Stimulated activated CD4-positive, alpha-beta T cell treated with anti-CD3 and anti-CD28 coated beads, Interleukin-2, amount 100 ng/mL, for 48 hours (primary cell): Measurements from ENCODE around the gene ARHGAP12.

ENCODE experiments used
- DNase-seq, 2 donors: peaks; one replicate each; pipeline ENCODE4 v3.0.0-alpha.2; 2020

ARHGAP12 gene

DNA sequence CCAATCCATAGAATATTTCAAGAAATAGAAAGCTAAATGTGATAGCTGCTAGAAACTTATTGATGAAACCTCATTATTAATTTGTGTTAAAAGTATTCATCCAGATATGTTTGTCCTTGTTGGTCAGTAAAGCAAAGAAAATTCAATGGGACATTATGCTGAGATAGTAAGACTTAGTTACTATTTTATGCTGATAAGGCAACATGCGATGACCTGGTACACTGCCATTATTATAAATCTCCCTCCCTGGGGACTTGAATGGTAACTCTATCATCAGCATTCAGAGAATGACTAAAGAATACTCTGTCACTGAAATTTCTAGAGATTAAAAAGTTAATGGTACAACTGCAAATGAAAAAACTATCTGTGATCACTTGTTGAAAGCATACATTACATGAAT, 54.9 kb downstream of the ARHGAP12 start:
- DNase-seq, result no peak

DNA sequence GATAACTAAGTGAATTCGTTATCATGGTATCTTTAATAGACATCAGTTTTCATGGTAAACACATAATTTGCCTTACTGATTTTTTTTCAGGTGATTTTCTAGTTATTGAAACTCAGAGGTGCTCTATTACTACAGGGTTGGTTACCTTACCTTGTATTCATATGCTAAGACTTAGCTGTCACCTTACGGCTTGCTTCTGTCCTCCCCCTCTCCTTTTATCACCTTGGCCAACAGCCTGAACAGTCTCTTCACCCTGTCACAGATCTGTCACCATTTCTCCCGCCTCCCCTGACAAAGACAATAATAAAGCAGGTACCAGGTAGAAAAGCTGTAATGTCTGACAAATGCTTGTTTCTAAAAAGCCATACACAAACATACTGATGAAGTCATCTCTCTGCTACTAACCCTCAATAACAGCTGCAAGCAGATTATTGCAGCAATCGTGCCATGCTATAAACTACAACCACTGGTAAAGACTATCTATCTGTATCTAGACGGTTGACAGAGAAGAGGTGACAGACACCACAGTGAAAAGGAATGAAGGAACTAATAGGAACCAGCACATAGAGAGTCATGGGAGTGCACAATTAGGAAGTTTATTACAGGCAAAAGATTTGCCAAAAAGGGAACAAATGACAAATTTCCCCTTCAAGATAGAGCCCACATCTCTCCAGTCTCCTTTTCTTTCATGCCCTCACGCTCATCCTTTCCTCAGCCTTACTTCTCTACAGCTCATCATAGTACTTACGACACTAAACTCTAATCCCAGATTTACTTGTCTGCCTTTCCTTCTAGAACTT, 57.2 kb downstream of the ARHGAP12 start:
- DNase-seq, result no peak

DNA sequence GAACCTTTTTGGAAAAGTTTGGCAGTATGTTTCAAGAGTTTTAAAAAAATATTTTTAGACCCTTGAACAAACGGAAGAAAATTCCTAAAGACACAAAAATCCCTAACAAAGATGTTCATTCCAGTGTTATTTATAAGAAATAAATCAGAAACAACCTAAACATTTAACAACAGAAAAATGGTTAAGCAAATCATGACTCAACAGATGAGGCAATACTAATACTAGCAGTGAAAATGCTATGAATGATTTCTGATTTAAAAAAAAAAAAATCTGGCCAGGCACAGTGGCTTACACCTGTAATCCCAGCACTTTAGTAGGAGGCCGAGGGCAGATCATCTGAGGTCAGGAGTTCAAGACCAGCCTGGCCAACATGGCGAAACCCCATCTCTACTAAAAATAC, 61.0 kb downstream of the ARHGAP12 start:
- no peak for DNase-seq

DNA sequence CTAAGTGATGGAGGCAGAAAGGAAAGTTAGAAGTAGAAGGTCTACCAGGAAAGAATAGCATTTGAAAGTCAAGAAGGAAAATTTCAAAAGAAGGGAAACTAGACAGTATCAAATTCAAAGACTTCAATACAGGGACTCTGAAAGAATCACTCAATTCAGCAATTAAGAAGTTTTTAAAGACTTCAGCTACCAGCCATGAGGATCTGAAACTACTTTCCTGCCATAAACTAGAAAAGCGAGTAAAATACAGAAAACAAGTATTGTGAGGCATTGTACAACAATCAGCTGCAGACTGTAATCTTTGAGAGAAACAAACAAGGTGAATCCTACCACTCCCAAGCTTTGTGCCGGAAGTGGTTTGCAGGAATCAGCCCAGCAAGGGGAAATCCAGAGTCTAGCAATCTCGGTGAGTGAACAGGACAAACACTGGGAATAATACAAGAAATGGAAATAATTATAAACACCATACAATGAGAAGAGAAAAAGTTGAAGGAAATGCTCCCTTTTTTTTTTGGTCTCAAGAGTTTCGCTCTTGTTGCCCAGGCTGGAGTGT, 62.4 kb downstream of the ARHGAP12 start:
- DNase-seq, result no peak

DNA sequence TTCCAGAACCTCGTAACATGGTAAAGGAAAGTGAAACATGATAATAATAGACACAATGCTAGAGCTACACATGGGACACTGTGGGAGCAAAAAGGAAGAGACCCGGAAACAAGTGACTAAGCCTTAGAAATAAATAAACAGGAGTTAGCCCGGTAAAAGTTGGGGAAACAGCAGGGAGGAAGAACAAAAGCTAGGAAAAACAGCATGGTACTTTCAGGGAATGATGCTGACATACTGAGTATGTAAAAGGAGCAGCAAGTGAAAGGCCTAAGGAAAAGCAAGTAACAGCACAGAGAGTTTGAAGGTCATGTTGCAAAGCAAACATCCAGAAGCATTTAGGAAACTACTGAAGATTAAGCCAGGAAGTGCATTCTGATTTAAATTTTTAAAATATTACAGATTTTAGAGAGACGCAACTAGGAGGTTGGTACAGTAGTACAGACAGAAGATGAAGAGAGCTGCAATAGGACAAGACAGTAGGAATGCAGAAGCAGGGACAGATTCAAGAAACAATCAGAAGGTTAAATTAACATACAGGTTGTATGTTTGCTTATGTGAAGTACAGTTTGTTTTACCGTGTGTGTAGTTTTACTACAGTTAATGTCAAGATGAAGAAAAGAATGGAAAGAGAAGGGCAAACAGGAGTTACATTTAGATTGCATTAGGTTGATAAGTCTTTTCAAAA, 63.7 kb downstream of the ARHGAP12 start:
- no peak for DNase-seq

DNA sequence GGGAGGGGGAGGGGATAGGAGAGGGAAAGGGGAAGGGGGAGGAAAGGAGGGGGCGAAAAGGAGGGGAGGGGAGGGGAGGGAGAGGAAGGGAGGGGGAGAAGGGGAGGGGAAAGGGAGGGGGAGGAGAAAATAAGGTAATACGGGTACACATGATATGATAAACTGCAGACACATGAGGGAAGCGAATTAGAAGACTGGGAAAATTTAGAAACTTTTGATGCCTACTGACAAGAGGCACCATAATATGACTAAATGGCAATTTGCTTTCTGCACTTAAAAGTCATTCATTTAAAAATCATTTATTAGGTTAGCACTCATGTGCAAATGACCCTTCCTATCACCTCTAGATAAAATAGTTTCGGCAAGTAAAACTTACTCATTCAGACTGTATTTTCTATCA, 73.6 kb downstream of the ARHGAP12 start:
- no peak for DNase-seq

DNA sequence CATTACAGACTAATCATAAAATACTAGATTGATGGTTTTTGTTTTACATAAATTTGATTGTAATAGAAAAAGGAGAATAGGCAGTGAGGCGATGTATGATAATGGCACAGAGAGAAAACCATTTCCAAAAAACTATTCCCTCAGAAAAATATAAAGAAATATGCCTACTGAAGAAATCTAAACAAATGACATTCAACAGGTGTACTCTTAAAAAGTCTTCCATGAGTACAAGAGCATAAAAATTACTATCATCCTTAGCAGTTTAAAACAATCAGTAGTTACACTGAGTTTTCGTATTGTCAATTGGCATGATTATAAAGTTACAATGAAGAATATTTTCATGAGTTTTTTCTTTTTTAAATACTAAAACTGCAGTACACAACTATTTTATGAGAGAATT, 75.0 kb downstream of the ARHGAP12 start:
- no peak for DNase-seq

DNA sequence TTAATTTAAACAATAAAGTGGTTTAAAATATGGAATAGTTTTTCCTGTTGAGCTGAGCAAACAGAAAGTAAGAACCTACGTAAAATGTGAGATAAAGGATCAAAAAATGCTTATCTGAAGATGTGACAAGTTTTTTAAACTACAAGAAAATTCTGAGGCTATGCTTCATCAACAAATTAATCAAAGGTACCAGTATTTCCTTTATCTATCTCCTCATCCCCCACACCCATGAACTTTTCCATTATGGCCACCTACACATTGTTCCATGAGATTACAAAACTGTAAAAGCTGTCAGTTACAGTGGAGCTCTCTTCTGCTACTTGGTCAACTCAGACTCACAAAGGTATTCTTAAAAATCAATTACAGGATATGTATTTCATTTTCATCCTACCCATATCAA, 77.4 kb downstream of the ARHGAP12 start:
- DNase-seq, result no peak

DNA sequence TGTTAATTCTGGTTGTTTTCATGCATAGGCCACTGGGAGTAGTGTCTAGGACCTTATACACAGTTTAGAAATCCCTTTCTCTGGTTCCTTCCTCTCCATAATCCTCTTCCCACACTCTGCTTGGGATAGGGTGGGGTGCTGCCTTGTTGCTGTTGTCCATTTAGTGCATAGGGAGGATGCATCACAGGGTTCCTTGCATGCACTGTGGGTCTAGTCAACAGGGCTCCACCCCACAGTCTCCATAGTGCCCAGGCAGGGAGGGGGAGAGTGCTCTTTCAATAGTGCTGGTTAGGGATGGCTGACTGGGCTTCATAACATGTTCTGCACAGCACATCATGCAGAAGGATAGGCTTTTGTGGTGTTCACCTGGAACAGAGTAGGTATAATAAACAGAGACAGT, 81.1 kb downstream of the ARHGAP12 start:
- DNase-seq, result no peak

DNA sequence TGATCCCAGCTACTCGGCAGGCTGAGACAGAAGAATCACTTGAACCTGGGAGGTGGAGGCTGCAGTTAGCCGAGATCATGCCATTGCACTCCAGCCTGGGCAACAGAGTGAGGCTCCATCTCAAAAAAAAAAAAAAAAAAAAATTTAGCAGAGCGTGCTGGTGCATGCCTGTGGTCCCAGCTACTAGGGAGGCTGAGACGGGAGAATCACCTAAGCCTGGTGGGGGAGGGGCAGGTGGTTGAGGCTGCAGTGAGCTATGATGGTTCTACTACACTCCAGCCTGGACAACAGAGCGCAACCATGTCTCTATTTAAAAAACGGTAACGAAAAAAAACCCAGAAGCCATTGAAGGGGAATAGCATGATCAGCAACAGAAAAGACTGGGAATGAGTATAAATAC, 89.9 kb downstream of the ARHGAP12 start:
- no peak for DNase-seq

DNA sequence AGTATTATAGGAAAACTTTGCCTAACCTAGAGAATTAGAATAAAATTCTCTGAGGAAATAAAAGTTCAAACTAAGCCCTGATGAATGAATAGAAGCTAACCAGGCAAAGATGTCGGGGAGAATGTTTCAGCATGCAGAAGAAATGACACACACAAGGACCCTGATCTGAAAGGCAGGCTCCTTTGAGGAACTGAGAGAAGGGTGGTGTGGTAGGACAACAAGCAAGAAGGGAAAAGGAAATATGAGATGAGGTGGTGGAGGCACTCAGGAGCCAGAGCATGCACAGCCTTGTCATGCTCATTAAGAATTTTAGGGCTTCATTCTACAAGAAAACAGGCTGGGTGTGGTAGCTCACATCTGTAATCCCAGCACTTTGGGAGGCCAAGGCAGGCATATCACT, 90.6 kb downstream of the ARHGAP12 start:
- no peak for DNase-seq

DNA sequence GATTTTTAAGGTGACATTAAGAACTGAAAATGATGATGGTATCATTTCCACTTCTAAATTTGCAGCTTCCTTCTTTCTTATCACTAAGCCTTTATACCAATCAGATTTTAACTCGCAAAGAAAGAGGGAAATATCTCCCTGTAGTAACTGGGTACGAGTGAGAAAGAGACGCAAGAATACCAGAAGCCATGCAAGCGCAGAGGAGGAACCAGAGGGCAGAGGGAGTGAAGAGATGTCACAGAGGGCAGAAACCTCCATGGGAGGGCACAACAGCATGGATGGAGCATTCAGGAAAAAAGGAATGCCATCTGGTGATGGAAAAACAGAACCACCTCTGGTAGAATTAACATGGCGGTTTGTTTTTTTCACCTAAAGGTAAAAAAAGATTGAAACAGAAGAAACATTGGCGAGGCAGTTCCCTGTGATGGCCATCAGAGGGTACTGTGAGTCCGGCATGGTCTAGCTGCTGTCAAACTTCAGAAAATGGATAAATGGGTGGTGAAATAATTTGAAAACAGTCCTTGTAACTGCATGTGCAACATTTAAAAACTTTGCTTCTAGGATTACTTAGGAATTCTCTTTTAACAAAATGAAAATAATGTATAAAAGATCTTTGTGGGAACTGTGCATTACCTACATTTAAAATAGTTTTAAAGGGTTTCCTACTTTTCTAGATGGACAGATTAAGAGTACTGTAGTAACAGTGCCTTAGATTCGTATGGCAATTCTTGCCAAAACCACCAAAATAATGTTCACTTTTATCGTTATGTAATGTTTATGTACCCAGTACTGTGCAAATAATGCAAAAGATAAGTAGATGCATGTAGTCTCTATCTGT, 91.8 kb downstream of the ARHGAP12 start:
- DNase-seq, result no peak

DNA sequence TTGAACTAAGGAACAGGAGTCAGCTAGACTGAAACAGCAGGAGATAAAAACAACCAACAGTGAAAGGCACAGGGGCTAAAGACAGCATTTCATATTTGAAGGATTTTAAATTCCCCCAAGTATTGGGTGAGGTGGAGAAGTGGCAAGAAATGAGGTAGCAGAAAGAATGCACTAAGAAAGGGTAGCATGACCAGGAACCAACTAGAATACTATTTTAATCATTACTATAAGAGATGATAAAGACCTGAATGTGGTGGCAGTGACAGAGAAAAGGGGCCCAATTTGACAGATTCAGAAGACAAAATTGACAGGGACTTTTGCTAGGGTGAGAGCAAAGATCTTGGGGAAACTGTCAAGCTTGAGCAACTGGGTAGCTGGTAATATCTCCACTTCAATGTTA, 94.9 kb downstream of the ARHGAP12 start:
- no peak for DNase-seq

DNA sequence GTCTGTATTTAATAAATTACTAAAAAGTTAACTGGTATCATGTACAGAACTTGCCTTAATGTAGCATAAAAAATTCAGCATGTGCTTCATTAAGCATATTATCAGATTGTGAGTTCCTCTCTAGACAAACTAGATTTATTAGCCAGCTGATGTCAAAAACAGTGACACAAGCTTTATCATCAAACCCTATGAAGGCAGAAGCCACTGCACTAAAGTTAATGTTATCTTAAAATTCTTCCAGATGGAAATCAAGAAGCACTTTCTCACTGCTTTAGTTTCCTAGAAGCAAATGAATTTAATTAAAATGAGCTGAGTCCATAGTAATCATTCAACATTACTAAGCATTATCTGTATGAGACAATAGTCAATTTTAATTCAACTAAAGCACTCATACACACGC, 96.4 kb downstream of the ARHGAP12 start:
- no peak for DNase-seq

DNA sequence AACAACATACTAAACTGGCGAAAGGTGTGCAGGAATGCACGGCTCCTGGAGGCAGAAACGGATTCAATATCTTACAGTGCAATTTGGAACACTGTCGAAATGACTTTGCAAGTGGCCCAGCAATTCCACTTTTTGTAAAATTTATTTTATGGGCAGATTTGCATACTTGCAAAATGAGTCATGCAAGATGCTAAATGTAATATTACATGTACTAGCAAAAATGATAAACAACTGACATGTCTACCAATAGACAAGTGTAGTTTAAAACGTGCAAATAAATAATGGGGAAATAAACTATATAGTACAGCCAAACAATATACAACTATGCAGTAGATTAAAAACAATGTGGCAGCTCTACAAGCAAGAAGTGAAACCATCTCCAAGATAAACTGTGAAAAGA, 97.7 kb downstream of the ARHGAP12 start:
- no peak for DNase-seq

DNA sequence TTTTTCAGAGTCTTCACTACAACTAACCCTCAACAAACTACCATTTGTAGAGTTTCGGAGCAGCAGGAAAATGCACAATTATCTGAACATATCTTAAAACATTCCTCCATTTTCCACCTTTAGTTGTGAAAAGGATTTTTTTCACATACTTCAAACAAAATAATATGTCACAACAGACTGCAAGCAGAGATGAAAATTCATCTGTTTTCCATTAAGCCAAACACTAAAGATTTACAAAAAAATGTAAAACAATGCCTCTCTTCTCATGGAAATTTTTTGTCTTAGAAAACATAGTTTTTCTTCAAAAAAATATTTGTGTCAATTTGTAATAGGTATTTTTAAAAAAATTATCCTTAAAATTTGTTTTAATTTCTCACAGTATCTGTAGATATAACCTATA, 98.9 kb downstream of the ARHGAP12 start:
- DNase-seq, result no peak

DNA sequence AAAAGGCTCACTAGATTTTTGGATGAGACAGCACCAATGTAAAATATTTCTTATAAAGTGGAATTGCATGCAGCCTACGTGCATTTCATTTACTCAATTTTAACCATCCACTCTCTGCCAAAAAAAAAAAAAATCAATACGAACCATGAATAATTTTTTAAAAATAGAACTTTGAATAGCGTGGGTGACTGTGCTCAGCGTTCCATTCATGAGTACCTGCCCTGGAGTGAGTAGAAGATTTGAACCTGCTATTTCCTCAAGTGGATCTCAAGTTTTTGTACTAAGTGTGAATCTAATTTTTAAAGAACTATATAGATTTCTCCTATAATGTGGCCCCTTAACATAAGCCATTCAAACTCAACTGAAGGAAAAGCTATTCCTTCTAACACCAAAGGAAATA, 105.3 kb downstream of the ARHGAP12 start:
- DNase-seq, result no peak

DNA sequence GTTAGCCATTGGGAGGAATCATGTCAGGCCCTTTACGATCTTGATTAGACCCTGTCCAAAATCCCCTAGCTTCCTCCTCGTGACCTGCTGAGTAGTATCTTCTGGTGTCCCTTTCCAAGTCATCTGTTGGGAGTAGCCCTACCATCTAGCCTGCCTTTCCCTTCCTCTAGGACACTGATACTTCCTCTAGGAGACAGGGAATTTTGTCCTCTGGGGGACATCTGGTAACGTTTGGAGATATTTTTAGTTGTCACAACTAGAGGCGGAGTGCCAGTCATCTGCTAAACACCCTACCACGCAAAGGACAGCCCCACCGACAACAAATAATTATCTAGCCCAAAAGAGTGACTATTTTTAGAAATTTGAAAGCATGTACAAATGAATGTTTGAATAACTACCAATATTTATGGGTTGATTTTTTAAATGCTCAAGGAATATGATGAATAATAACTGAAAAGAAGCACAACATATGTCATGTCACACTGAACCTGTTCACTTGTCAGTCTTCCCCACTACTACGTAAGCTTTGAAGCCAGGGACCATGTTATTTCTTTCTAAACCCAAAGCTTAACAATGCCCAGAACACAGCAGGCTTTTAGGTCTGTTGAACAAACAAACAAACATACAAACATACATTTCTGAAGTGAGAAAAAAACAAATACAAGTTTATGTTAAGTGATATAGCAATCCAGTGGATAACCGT, 105.9 kb downstream of the ARHGAP12 start:
- DNase-seq, result no peak

DNA sequence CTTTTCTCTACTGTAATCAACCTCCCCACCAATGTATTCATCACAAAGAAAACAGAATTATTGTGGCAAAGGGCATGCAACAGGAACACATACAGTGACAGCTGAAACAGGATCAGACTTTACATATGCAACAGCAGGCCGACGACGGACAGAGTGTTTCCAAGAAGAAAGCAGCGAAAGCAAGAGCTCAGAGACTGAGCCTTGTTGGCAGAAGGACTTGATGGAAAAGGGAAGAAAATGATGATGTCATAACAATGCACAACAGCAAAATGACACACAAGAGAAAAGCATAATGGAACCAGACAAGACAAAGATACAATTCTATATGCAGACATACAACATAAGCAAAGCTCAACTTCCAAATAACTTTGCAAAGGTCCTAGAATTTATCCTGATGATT, 106.5 kb downstream of the ARHGAP12 start:
- no peak for DNase-seq

DNA sequence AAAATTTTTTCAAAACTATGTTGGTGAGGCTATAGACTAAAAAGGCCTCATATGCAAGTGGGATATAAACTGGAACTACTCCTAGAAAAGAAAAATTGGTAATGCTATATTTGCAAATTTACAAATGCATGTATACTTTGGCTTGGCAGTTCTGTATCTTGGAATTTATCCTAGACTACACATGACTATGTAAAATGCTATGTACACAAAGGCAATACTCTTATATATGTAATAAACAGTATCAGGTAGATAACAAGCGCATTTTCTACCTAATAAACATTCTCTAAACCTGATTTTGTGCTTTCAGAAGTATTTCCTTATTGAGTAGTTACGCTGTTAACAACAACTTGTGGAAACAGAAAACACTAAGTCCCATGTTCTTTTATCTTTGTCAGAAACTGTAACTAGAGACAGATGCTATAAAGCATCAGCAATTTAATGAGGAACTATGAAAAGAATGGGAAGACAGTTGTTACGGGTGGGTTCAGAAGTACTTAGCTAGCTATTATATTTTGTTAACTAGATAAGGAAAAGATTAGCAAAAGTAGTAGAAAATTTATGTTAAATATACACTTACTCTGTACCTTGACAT, 107.8 kb downstream of the ARHGAP12 start:
- DNase-seq, result no peak

DNA sequence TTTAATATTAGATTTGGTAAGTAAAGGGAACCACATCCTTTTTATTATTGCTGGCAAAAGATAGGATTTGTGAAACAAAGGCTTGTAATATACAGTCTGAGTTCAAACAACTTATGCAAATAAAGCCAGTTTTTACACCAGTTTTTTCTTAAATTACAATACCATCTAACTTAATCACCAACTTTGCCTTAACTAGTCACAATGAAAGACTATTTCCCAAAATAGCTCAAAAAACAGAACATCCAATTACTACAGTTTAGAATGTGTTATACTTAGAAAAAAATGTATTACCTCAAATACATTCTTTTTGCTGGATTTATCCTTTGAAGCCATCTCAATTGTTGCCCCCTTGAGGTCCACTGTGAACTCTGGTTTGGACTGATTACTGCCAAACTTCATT, 108.5 kb downstream of the ARHGAP12 start:
- DNase-seq, result no peak

DNA sequence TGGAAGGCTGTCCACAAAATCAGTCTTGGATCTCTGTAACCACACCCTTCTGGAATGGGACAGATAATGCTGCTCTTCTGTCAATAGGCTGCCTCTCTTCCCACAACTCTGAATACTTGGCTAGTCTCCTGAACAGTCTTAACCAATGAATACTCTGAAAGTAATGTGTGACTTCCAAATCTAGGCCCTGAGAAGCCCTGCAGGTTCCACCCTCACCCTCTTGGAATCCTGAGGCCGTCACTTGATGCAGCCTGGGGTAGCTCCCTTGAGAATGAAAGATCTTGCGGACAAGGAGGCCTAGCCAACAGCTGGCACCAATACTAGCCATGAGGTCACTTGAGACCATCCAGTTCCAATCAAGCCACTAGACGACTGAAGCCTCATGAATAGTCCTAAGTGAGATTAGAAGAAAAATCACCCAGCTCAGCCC, 109.2 kb downstream of the ARHGAP12 start:
- no peak for DNase-seq
